Natural killer cell (primary cell): Measurements from ENCODE around the gene STH. TPM values are rescaled to one million over a fixed set of nuclear protein-coding genes. Genes with fewer than 3 reads are reported as not detected.

Source experiments
- ATAC-seq, 3 donors: fragments of 150-1000 bp in 2 of 3; fragments of 200-7000 bp in 1 of 3; cut with Tn5 transposase; 1 replicate in 1 of 3; 2 replicates in 2 of 3; pipeline ENCODE4 v1.10.0; 2021; ENCODE audit warnings: mild to moderate bottlenecking in 2 of 3, moderate library complexity in 2 of 3
- DNase-seq, 2 donors: peaks; one replicate each; pipeline versions ENCODE4 v3.0.0 to v3.0.0-alpha.2; 2013 to 2021; ENCODE audit warnings: mixed read lengths in 1 of 2
- H3K27ac ChIP-seq: one replicate; pipeline ENCODE4 v1.5.1; 2013; ENCODE audit warnings: mild to moderate bottlenecking, low read length
- H3K27me3 ChIP-seq: one replicate; pipeline ENCODE4 v1.6.1; 2013; ENCODE audit warnings: low read length; ENCODE audit not compliant: control insufficient read depth, insufficient read depth
- H3K36me3 ChIP-seq: one replicate; pipeline ENCODE4 v1.6.1; 2013; ENCODE audit warnings: low read length; ENCODE audit not compliant: control insufficient read depth, insufficient read depth
- H3K4me1 ChIP-seq: one replicate; pipeline ENCODE4 v1.6.1; 2013; ENCODE audit warnings: low read length; ENCODE audit not compliant: control insufficient read depth, insufficient read depth
- H3K4me3 ChIP-seq: one replicate; pipeline ENCODE4 v1.5.1; 2013; ENCODE audit warnings: low read length
- H3K9me3 ChIP-seq: one replicate; pipeline ENCODE4 v1.6.1; 2013; ENCODE audit warnings: low read length; ENCODE audit not compliant: control insufficient read depth, insufficient read depth
- H3K27ac Mint-ChIP-seq, 2 donors: one replicate each; pipeline ENCODE4 v1.8.0; 2022; ENCODE audit warnings: mild to moderate bottlenecking in 2 of 2, mixed read lengths in 2 of 2, moderate library complexity in 1 of 2
- H3K27me3 Mint-ChIP-seq, 2 donors: one replicate each; pipeline ENCODE4 v1.8.0; 2022; ENCODE audit warnings: low read depth in 2 of 2, mixed read lengths in 2 of 2
- H3K36me3 Mint-ChIP-seq: one replicate; pipeline ENCODE4 v1.8.0; 2022; ENCODE audit warnings: mixed read lengths
- H3K4me1 Mint-ChIP-seq, 2 donors: one replicate each; pipeline ENCODE4 v1.8.0; 2022; ENCODE audit warnings: mixed read lengths in 2 of 2
- H3K4me3 Mint-ChIP-seq: one replicate; pipeline ENCODE4 v1.8.0; 2022; ENCODE audit warnings: mild to moderate bottlenecking, moderate library complexity, mixed read lengths
- H3K9me3 Mint-ChIP-seq, 2 donors: one replicate each; pipeline ENCODE4 v1.8.0; 2022; ENCODE audit warnings: mixed read lengths in 2 of 2
- CTCF ChIP-seq: fragments of 200-600 bp; IDR thresholded peaks from one replicate; pipeline ENCODE4 v1.8.0; 2022; ENCODE audit warnings: antibody characterized with exemption
- WGBS: methylation state at CpG from one replicate; pipeline ENCODE4 v1.1.7; 2013; ENCODE audit warnings: missing lambda C conversion rate; ENCODE audit not compliant: insufficient coverage; 5-methylcytosine and 5-hydroxymethylcytosine counted together
- intact Hi-C: fragments of 100-400 bp; cut with micrococcal nuclease; formaldehyde crosslinking; loops from one replicate; pipeline ENCODE4 v1.14.2; 2022
- total RNA-seq, 4 donors: library from RNA; stranded (reverse); fragments of 120-200 nt in 1 of 4; gene quantifications; one replicate each; pipeline versions ENCODE4 v1.2.3 to v1.2.4, GENCODE V29; 2013 to 2022

The STH gene
- total RNA-seq, 3 donors from 2014 or later (not counting 1 experiment from before 2014, with no cell fraction given) = not detected

- H3K9me3 ChIP-seq = no peaks in the 10 kb centered on the region
- no peaks in the 10 kb centered on the region for H3K4me1 ChIP-seq
- no peaks in the 10 kb centered on the region for H3K9me3 Mint-ChIP-seq
- no peaks in the 10 kb centered on the region for H3K36me3 ChIP-seq
- DNase-seq (no peak), ATAC-seq (no peak)
- intact Hi-C loops = no loop called here
- H3K27ac ChIP-seq = no peak overlapping the region
- no peak overlapping the region for H3K4me3 Mint-ChIP-seq
- H3K27me3 ChIP-seq = no peaks in the 10 kb centered on the region
- H3K27me3 Mint-ChIP-seq = peaks cover 0 to 3% of the 10 kb centered on the region in 2 donors
- TF ChIP-seq CTCF = no peak
- no peak overlapping the region for H3K27ac Mint-ChIP-seq
- 81% methylated on average over 7 of the region's 7 CpGs for WGBS
- H3K4me1 Mint-ChIP-seq = no peaks in the 10 kb centered on the region
- no peak overlapping the region for H3K4me3 ChIP-seq
- H3K36me3 Mint-ChIP-seq = no peaks in the 10 kb centered on the region
Measured at GRCh38 chr17:45981306-45981705, 17.7 kb upstream of the STH start.

- no peaks in the 10 kb centered on the region for H3K27me3 ChIP-seq
- TF ChIP-seq CTCF = no peak
- Mint-ChIP-seq H3K27ac (no peak overlapping the region), H3K36me3 (no peaks in the 10 kb centered on the region), H3K4me1 (no peaks in the 10 kb centered on the region), H3K9me3 (no peaks in the 10 kb centered on the region), H3K27me3 (peaks cover 0 to 3% of the 10 kb centered on the region in 2 donors), H3K4me3 (no peak overlapping the region)
- no peak overlapping the region for H3K4me3 ChIP-seq
- intact Hi-C loops = no loop called here
- H3K36me3 ChIP-seq = no peaks in the 10 kb centered on the region
- H3K9me3 ChIP-seq = no peaks in the 10 kb centered on the region
- no peak overlapping the region for H3K27ac ChIP-seq
- 93% methylated on average over 41 of the region's 41 CpGs for WGBS
- no peak for ATAC-seq
- no peaks in the 10 kb centered on the region for H3K4me1 ChIP-seq
- no peak for DNase-seq
Measured at GRCh38 chr17:45982791-45983613, 16.0 kb upstream of the STH start.

- 83% methylated on average over 31 of the region's 31 CpGs for WGBS
- no peaks in the 10 kb centered on the region for H3K9me3 ChIP-seq
- no peak for DNase-seq
- H3K4me3 ChIP-seq = no peak overlapping the region
- H3K36me3 ChIP-seq = no peaks in the 10 kb centered on the region
- no peaks in the 10 kb centered on the region for H3K4me1 ChIP-seq
- Mint-ChIP-seq H3K4me1 (no peaks in the 10 kb centered on the region), H3K36me3 (no peaks in the 10 kb centered on the region), H3K27ac (no peak overlapping the region), H3K4me3 (no peak overlapping the region), H3K27me3 (peaks cover 0 to 3% of the 10 kb centered on the region in 2 donors), H3K9me3 (no peaks in the 10 kb centered on the region)
- intact Hi-C loops = no loop called here
- no peak for ATAC-seq
- H3K27ac ChIP-seq = no peak overlapping the region
- no peaks in the 10 kb centered on the region for H3K27me3 ChIP-seq
- TF ChIP-seq CTCF = no peak
Measured at GRCh38 chr17:45983614-45984310, 15.3 kb upstream of the STH start.
